MG63 (cell line): ENCODE data around the gene CD200R1L. TPM values are rescaled to one million over a fixed set of nuclear protein-coding genes. Genes with fewer than 3 reads are reported as not detected.

Experiments
- DNase-seq: peaks from one replicate; pipeline ENCODE4 v3.0.0-alpha.2; 2020
- H3K27me3 ChIP-seq: fragments of 250-450 bp; sonication (Bioruptor Pico); 2 replicates; pipeline ENCODE4 v1.5.1; 2020; ENCODE audit warnings: mild to moderate bottlenecking, moderate library complexity
- H3K36me3 ChIP-seq: fragments of 250-450 bp; sonication (Bioruptor Pico); 2 replicates; pipeline ENCODE4 v1.5.1; 2020; ENCODE audit warnings: mild to moderate bottlenecking, moderate library complexity
- H3K4me3 ChIP-seq: fragments of 250-450 bp; sonication (Bioruptor Pico); 2 replicates; pipeline ENCODE4 v1.5.1; 2020; ENCODE audit warnings: mild to moderate bottlenecking, moderate library complexity
- H3K9me3 ChIP-seq: fragments of 250-450 bp; sonication (Bioruptor Pico); 2 replicates; pipeline ENCODE4 v1.5.1; 2020; ENCODE audit warnings: mild to moderate bottlenecking, moderate library complexity
- total RNA-seq: library from RNA; depleted of rRNA; stranded (reverse); fragments of >200 nt; shearing (Covaris generic); gene quantifications from 2 replicates; pipeline ENCODE4 v1.2.3, GENCODE V29; 2014; ENCODE audit warnings: low replicate concordance

Gene CD200R1L
- total RNA-seq, 1 experiment from 2014 or later = not detected

- no peak for DNase-seq
- H3K27me3 ChIP-seq = no peaks in the 10 kb centered on the region
- H3K9me3 ChIP-seq = no peaks in the 10 kb centered on the region
- no peak overlapping the region for H3K4me3 ChIP-seq
- H3K36me3 ChIP-seq = no peaks in the 10 kb centered on the region
These were observed 66.8 kb downstream of the CD200R1L start for GRCh38 chr3:112779558-112780480.

DNA sequence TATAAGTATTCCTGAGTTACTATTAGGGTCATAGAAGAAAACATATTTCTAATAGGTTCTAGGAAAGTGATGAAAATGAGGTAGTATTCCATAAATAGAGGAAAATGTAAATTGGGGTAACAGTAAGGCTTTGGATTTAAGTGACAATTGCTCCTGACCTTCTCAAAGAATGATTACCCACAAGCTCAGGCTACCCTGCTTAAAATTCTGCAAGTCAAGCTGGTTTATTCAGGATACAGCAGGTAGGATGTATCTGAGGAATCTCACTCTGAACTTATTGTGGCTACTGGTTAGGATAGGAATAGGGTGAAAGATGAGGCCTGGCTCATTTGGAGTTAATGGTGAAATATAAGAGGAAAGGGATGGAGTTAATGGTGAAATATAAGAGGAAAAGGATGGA is 67.7 kb downstream of the CD200R1L start:
- DNase-seq = no peak
- Histone ChIP-seq H3K27me3 (no peaks in the 10 kb centered on the region), H3K4me3 (no peak overlapping the region)

DNA sequence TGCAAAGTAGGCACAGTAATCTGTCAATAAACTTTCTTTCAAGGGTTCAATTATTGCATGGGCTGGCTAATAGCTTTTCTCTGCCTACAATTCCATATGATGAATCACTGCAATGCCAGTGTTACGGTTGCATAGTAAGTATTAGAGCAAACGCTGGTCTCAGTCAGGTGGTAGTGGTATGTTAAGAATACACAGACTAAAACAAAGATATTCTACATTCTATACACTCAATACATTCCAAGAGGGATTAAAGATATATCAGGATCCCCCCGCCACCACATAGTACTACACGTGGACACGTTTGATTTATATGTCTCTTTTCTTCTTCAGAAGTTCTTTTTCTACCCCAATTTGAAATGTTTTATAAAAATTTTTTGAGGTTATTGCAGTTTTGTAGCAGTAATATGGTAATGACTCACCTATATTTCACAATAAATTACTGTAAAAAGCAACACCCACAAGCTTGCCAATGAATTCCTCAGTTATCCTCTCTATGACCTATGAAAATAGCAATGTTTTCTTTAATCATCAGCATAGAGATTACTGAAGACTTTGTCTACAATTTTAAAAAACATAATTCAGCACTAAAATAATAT is 68.2 kb downstream of the CD200R1L start:
- Histone ChIP-seq H3K27me3 (no peaks in the 10 kb centered on the region), H3K9me3 (no peaks in the 10 kb centered on the region), H3K36me3 (no peaks in the 10 kb centered on the region), H3K4me3 (no peak overlapping the region)
- DNase-seq = peak; percentile 46

More for the DNA sequence above, 67.7 kb downstream of the CD200R1L start:
- H3K9me3 ChIP-seq = no peaks in the 10 kb centered on the region
- H3K36me3 ChIP-seq = no peaks in the 10 kb centered on the region

DNA sequence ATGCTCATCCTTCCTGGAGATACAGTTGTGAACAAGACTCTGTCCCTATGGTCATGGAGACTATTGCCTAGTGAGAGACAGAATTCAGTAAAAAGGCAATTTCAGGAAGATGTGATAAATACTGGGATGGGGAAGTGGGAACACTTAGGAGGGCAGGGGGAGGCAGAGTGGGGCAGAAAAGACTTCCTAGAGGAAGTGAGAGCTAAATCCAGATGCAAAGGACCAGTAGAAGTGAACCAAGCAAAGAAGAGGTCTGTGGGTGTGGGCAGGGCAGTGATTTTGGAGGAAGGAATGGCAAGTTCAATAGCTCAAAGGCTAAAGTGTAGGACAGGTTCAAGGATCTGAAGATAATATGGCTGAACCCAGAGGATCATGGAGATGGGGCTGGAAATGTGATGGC is 68.9 kb downstream of the CD200R1L start:
- no peaks in the 10 kb centered on the region for H3K36me3 ChIP-seq
- no peak for DNase-seq
- H3K27me3 ChIP-seq = no peaks in the 10 kb centered on the region
- H3K4me3 ChIP-seq = no peak overlapping the region
- no peaks in the 10 kb centered on the region for H3K9me3 ChIP-seq

GRCh38 chr3:112776836-112777235 is 69.8 kb downstream of the CD200R1L start:
- DNase-seq = no peak
- no peak overlapping the region for H3K4me3 ChIP-seq
- no peaks in the 10 kb centered on the region for H3K9me3 ChIP-seq
- H3K36me3 ChIP-seq = no peaks in the 10 kb centered on the region
- no peaks in the 10 kb centered on the region for H3K27me3 ChIP-seq

GRCh38 chr3:112776000-112776399 is 70.7 kb downstream of the CD200R1L start:
- peak; percentile 19 for DNase-seq
- no peaks in the 10 kb centered on the region for H3K27me3 ChIP-seq
- H3K36me3 ChIP-seq = no peaks in the 10 kb centered on the region
- no peaks in the 10 kb centered on the region for H3K9me3 ChIP-seq
- H3K4me3 ChIP-seq = no peak overlapping the region

- DNase-seq = peak; percentile 62
- Histone ChIP-seq H3K4me3 (no peak overlapping the region), H3K36me3 (no peaks in the 10 kb centered on the region)
These were observed 71.5 kb downstream of the CD200R1L start for GRCh38 chr3:112775011-112775742.

DNA sequence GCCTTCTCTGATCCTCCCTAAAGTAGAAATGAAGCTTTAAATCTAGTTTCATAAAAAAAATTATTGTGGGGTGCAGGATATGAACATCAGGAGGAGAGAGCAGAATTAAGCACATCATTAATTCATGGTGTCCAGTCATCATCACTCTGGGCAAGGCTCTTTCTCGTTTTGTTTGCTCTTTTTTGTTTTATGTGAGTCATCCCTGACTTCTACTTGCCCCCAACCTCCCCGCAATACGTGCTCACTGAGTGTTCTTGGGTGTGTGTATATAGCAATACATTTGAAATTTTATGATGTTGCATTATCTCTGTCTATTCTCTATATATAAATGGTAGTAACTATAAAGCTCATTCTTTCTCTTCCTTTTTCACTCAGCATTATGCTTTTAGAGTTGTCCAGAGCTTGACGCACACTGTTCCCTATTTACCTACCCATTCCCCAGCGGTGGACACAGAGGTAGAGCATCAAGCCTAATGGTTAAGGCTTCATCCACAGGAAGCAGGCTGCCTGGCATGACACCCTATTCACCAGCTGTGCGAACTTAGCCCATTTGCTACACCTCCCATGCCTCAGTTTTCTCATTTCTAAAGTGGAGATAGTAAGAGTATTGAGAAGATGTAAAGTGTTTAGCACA is 72.3 kb downstream of the CD200R1L start:
- Histone ChIP-seq H3K36me3 (no peaks in the 10 kb centered on the region), H3K27me3 (no peaks in the 10 kb centered on the region), H3K9me3 (no peaks in the 10 kb centered on the region), H3K4me3 (no peak overlapping the region)
- peak; percentile 73 for DNase-seq

More at GRCh38 chr3:112775011-112775742, 71.5 kb downstream of the CD200R1L start:
- Histone ChIP-seq H3K9me3 (no peaks in the 10 kb centered on the region), H3K27me3 (no peaks in the 10 kb centered on the region)

GRCh38 chr3:112773864-112774263 is 72.8 kb downstream of the CD200R1L start:
- Histone ChIP-seq H3K4me3 (no peak overlapping the region), H3K27me3 (no peaks in the 10 kb centered on the region), H3K9me3 (no peaks in the 10 kb centered on the region), H3K36me3 (no peaks in the 10 kb centered on the region)
- peak; percentile 46 for DNase-seq

DNA sequence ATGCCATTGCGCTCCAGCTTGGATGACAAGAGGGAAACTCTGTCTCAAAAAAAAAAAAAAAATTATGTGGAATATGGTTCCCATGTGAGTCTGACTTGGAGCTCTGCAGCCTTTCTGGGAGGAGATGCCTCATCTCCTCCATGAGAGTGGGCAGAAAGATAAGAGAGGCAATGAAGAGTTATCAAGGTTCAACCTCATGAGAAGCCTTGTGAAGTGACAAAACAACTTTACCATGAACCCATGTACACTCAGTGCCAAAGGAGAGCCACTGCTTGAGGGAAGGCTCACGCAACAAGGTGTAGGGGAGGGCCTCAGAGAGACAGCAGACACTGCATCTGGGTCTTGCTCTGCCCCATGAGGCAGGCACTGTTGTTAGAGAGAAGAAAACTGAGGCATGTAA is 75.7 kb downstream of the CD200R1L start:
- Histone ChIP-seq H3K27me3 (no peaks in the 10 kb centered on the region), H3K4me3 (no peak overlapping the region), H3K36me3 (no peaks in the 10 kb centered on the region), H3K9me3 (peaks cover 4% of the 10 kb centered on the region; the same call in 1 of the 2 replicates)
- DNase-seq = no peak

GRCh38 chr3:112770032-112770626 is 76.5 kb downstream of the CD200R1L start:
- DNase-seq = peak; percentile 90
- Histone ChIP-seq H3K36me3 (no peaks in the 10 kb centered on the region), H3K9me3 (peaks cover 4% of the 10 kb centered on the region; the same call in 1 of the 2 replicates), H3K4me3 (no peak overlapping the region), H3K27me3 (no peaks in the 10 kb centered on the region)

- Histone ChIP-seq H3K9me3 (peaks cover 4% of the 10 kb centered on the region; the same call in 1 of the 2 replicates), H3K4me3 (no peak overlapping the region), H3K27me3 (no peaks in the 10 kb centered on the region), H3K36me3 (no peaks in the 10 kb centered on the region)
- DNase-seq = no peak
These were observed 77.2 kb downstream of the CD200R1L start for GRCh38 chr3:112769286-112769978.

GRCh38 chr3:112767777-112768176 is 78.9 kb downstream of the CD200R1L start:
- no peak for DNase-seq
- H3K27me3 ChIP-seq = no peaks in the 10 kb centered on the region

DNA sequence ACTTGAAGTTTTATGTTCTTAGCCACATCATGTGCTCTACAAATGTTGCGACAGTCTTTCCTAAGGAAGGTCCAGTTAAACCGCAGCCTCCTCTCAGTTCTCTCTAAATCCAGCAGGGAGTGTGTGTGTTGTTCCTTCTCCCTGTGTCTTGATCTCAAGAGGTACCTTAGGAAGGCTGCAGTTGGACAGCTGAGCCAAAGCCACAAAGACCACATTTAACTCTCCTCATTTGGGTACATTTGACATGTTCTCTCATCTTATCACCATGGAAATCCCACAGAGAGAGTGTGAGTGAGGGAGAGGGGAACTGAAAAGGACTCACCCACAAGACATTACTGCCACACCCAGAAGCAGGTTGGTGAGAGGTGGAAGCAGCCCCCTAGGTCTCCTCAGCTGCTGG is 79.5 kb downstream of the CD200R1L start:
- no peaks in the 10 kb centered on the region for H3K27me3 ChIP-seq
- H3K9me3 ChIP-seq = peaks cover 4% of the 10 kb centered on the region; the same call in 1 of the 2 replicates
- no peak overlapping the region for H3K4me3 ChIP-seq
- no peaks in the 10 kb centered on the region for H3K36me3 ChIP-seq
- DNase-seq = no peak

More at GRCh38 chr3:112767777-112768176, 78.9 kb downstream of the CD200R1L start:
- Histone ChIP-seq H3K36me3 (no peaks in the 10 kb centered on the region), H3K9me3 (peaks cover 4% of the 10 kb centered on the region; the same call in 1 of the 2 replicates), H3K4me3 (no peak overlapping the region)
